Measurements from ENCODE around the gene LRMDA. TPM values are rescaled to one million over a fixed set of nuclear protein-coding genes. Genes with fewer than 3 reads are reported as not detected.

LRMDA gene
- polyA plus RNA-seq, 1 donor (not counting 4 experiments of a cell fraction or from before 2014, with no cell fraction given): not detected

- DNase-seq (ENCODE audit: low read depth, low spot score) (no peak), FAIRE-seq (no peak)
- peaks cover 8% of the 10 kb centered on the region for H3K27me3 ChIP-seq (ENCODE audit: control insufficient read depth, extremely low read depth, insufficient read depth, low read length)
- H3K79me2 ChIP-seq (ENCODE audit: control insufficient read depth, insufficient read depth, low read length): no peaks in the 10 kb centered on the region
- no peaks in the 10 kb centered on the region for H3K9me3 ChIP-seq (ENCODE audit: control insufficient read depth, low read depth, low read length)
- dilution Hi-C loops (cut with MboI; ENCODE audit: extremely low pct_ligation_motif_present, low sequenced_read_pairs): no loop called here
- H3K4me3 ChIP-seq (ENCODE audit: control insufficient read depth in 2 of 3, extremely low read depth in 1 of 3, insufficient read depth in 2 of 3, low read depth in 1 of 3, low read length in 3 of 3): no peak overlapping the region
- H3K4me1 ChIP-seq (ENCODE audit: control insufficient read depth, extremely low read depth, insufficient read depth, low read length): no peaks in the 10 kb centered on the region
- H3K9ac ChIP-seq (ENCODE audit: control insufficient read depth, extremely low read depth, insufficient read depth, low read length): no peak overlapping the region
- no peak overlapping the region for H2AFZ ChIP-seq (ENCODE audit: control insufficient read depth, low read length)
- no peak overlapping the region for H3K27ac ChIP-seq (ENCODE audit: control insufficient read depth, insufficient read depth, low read length)
- H3K4me2 ChIP-seq (ENCODE audit: control insufficient read depth, extremely low read depth, insufficient read depth, low read depth, low read length): no peak overlapping the region
- no peaks in the 10 kb centered on the region for H4K20me1 ChIP-seq (ENCODE audit: control insufficient read depth, extremely low read depth, insufficient read depth, low read length)
- no peaks in the 10 kb centered on the region for H3K36me3 ChIP-seq (ENCODE audit: control insufficient read depth in 2 of 2, extremely low read depth in 1 of 2, insufficient read depth in 2 of 2, low read length in 2 of 2)
- no peaks in the 10 kb centered on the region for H3K9me1 ChIP-seq (ENCODE audit: control insufficient read depth, extremely low read depth, insufficient read depth, low read length)
- TF ChIP-seq EZH2 (IDR thresholded peaks at IDR 0.05; ENCODE audit: low read length): no peak
- TF ChIP-seq, protein P1, sequence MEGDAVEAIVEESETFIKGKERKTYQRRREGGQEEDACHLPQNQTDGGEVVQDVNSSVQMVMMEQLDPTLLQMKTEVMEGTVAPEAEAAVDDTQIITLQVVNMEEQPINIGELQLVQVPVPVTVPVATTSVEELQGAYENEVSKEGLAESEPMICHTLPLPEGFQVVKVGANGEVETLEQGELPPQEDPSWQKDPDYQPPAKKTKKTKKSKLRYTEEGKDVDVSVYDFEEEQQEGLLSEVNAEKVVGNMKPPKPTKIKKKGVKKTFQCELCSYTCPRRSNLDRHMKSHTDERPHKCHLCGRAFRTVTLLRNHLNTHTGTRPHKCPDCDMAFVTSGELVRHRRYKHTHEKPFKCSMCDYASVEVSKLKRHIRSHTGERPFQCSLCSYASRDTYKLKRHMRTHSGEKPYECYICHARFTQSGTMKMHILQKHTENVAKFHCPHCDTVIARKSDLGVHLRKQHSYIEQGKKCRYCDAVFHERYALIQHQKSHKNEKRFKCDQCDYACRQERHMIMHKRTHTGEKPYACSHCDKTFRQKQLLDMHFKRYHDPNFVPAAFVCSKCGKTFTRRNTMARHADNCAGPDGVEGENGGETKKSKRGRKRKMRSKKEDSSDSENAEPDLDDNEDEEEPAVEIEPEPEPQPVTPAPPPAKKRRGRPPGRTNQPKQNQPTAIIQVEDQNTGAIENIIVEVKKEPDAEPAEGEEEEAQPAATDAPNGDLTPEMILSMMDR (optimal IDR thresholded peaks at IDR 0.05 in 1 of 3, IDR thresholded peaks at IDR 0.05 in 1 of 3, conservative IDR thresholded peaks at IDR 0.05 in 1 of 3; ENCODE audit: extremely low read depth in 1 of 3, insufficient read depth in 2 of 3, low read length in 3 of 3): no peak
Measured at GRCh38 chr10:75941223-75941801, 509.9 kb downstream of the LRMDA start.

- Histone ChIP-seq H4K20me1 (ENCODE audit: control insufficient read depth, extremely low read depth, insufficient read depth, low read length) (no peaks in the 10 kb centered on the region), H3K27ac (ENCODE audit: control insufficient read depth, insufficient read depth, low read length) (no peak overlapping the region), H3K4me3 (ENCODE audit: control insufficient read depth in 2 of 3, extremely low read depth in 1 of 3, insufficient read depth in 2 of 3, low read depth in 1 of 3, low read length in 3 of 3) (no peak overlapping the region), H2AFZ (ENCODE audit: control insufficient read depth, low read length) (no peak overlapping the region), H3K79me2 (ENCODE audit: control insufficient read depth, insufficient read depth, low read length) (no peaks in the 10 kb centered on the region), H3K9me1 (ENCODE audit: control insufficient read depth, extremely low read depth, insufficient read depth, low read length) (no peaks in the 10 kb centered on the region), H3K9ac (ENCODE audit: control insufficient read depth, extremely low read depth, insufficient read depth, low read length) (no peak overlapping the region), H3K4me1 (ENCODE audit: control insufficient read depth, extremely low read depth, insufficient read depth, low read length) (no peaks in the 10 kb centered on the region), H3K36me3 (ENCODE audit: control insufficient read depth in 2 of 2, extremely low read depth in 1 of 2, insufficient read depth in 2 of 2, low read length in 2 of 2) (no peaks in the 10 kb centered on the region), H3K4me2 (ENCODE audit: control insufficient read depth, extremely low read depth, insufficient read depth, low read depth, low read length) (no peak overlapping the region), H3K27me3 (ENCODE audit: control insufficient read depth, extremely low read depth, insufficient read depth, low read length) (no peaks in the 10 kb centered on the region), H3K9me3 (ENCODE audit: control insufficient read depth, low read depth, low read length) (no peaks in the 10 kb centered on the region)
- dilution Hi-C loops (cut with MboI; ENCODE audit: extremely low pct_ligation_motif_present, low sequenced_read_pairs): no loop called here
- FAIRE-seq: no peak
- DNase-seq (ENCODE audit: low read depth, low spot score): no peak
- TF ChIP-seq, protein P1 (optimal IDR thresholded peaks at IDR 0.05 in 1 of 3, IDR thresholded peaks at IDR 0.05 in 1 of 3, conservative IDR thresholded peaks at IDR 0.05 in 1 of 3; ENCODE audit: extremely low read depth in 1 of 3, insufficient read depth in 2 of 3, low read length in 3 of 3): no peak
- no peak for TF ChIP-seq EZH2 (IDR thresholded peaks at IDR 0.05; ENCODE audit: low read length)
Measured at GRCh38 chr10:75944061-75944460, 512.6 kb downstream of the LRMDA start.

Data from keratinocyte (primary cell).